Posterior cingulate gyrus (tissue), 11 donors: ENCODE data around the gene RFX2.
"Not testable (repeated sequence)": the region's sequence is repeated elsewhere in the genome, so short reads cannot be mapped to it uniquely, and the experiment has no call there.

Experiments
- DNase-seq, 10 donors: peaks; one replicate each; pipeline versions ENCODE4 v3.0.0 to v3.0.0-alpha.2; 2020 to 2021; ENCODE audit warnings: mixed read lengths in 3 of 10
- intact Hi-C: fragments of 100-400 bp; cut with DNase I; formaldehyde crosslinking; loops from one replicate; pipeline ENCODE4 v1.15.1; 2023

Gene RFX2

GRCh38 chr19:6078068-6078467 lies 32.2 kb downstream of the RFX2 start:
- intact Hi-C loops: no loop called here
- DNase-seq: no peak

GRCh38 chr19:6076675-6077463 lies 33.4 kb downstream of the RFX2 start:
- DNase-seq: no peak
- intact Hi-C loops: no loop called here

- no peak for DNase-seq
- intact Hi-C loops: no loop called here
Measured at GRCh38 chr19:6076291-6076665, 34.0 kb downstream of the RFX2 start.

- peak in 1 of 10 donors; percentile 42 for DNase-seq
- intact Hi-C loops: no loop called here
Measured at GRCh38 chr19:6074709-6075403, 35.4 kb downstream of the RFX2 start.

GRCh38 chr19:6073858-6074708 lies 36.2 kb downstream of the RFX2 start:
- peak in 1 of 10 donors; percentile 53 for DNase-seq
- intact Hi-C loops: no loop called here

- intact Hi-C loops: not testable (repeated sequence)
- peak in 1 of 10 donors; percentile 39 for DNase-seq
Measured at GRCh38 chr19:6073233-6073632, 37.1 kb downstream of the RFX2 start.

GRCh38 chr19:6071875-6072274 lies 38.4 kb downstream of the RFX2 start:
- DNase-seq: peak in 1 of 10 donors; percentile 46

GRCh38 chr19:6070720-6071485 lies 39.4 kb downstream of the RFX2 start:
- intact Hi-C loops: no loop called here
- DNase-seq: peak in 1 of 10 donors; percentile 21

More at GRCh38 chr19:6071875-6072274, 38.4 kb downstream of the RFX2 start:
- intact Hi-C loops: no loop called here

- DNase-seq: no peak
Measured at GRCh38 chr19:6070207-6070681, 40.1 kb downstream of the RFX2 start.

GRCh38 chr19:6069268-6069791 lies 41.0 kb downstream of the RFX2 start:
- intact Hi-C loops: no loop called here
- DNase-seq: no peak

More at GRCh38 chr19:6070207-6070681, 40.1 kb downstream of the RFX2 start:
- intact Hi-C loops: no loop called here

GRCh38 chr19:6068711-6069110 lies 41.6 kb downstream of the RFX2 start:
- intact Hi-C loops: no loop called here
- DNase-seq: peak in 1 of 10 donors; percentile 28

GRCh38 chr19:6067975-6068374 lies 42.3 kb downstream of the RFX2 start:
- DNase-seq: no peak
- intact Hi-C loops: no loop called here

GRCh38 chr19:6066661-6067646 lies 43.3 kb downstream of the RFX2 start:
- intact Hi-C loops: no loop called here

GRCh38 chr19:6065685-6066374 lies 44.5 kb downstream of the RFX2 start:
- intact Hi-C loops: no loop called here
- peak in 2 of 10 donors; percentile 57 to 64 for DNase-seq

More at GRCh38 chr19:6066661-6067646, 43.3 kb downstream of the RFX2 start:
- peak; percentile 44 to 96 (median 80) for DNase-seq

- intact Hi-C loops: no loop called here
- DNase-seq: peak in 1 of 10 donors; percentile 61
Measured at GRCh38 chr19:6064336-6065073, 45.8 kb downstream of the RFX2 start.

- DNase-seq: peak in 2 of 10 donors; percentile 34 to 58
- intact Hi-C loops: no loop called here
Measured at GRCh38 chr19:6063576-6064335, 46.5 kb downstream of the RFX2 start.
